T-helper 2 cell treated with Interferon-gamma antibody and Interleukin-4, amounts not matched to agents 5 μg/mL and 100 μg/mL, for 36 hours (primary cell): Measurements from ENCODE around the gene SAMD5.

Experiments
- DNase-seq: peaks from one replicate; pipeline ENCODE4 v3.0.0; 2021; ENCODE audit warnings: low spot score
- H3K27ac Mint-ChIP-seq: one replicate; pipeline ENCODE4 v1.8.0; 2021; ENCODE audit warnings: mild to moderate bottlenecking, mixed read lengths
- H3K27me3 Mint-ChIP-seq: one replicate; pipeline ENCODE4 v1.8.0; 2021; ENCODE audit warnings: low read depth, mixed read lengths
- H3K36me3 Mint-ChIP-seq: one replicate; pipeline ENCODE4 v1.8.0; 2021; ENCODE audit warnings: low read depth, mixed read lengths
- H3K4me1 Mint-ChIP-seq: one replicate; pipeline ENCODE4 v1.8.0; 2021; ENCODE audit warnings: low read depth, mixed read lengths
- H3K4me3 Mint-ChIP-seq: one replicate; pipeline ENCODE4 v1.8.0; 2022; ENCODE audit warnings: mild to moderate bottlenecking, moderate library complexity, mixed read lengths
- H3K9me3 Mint-ChIP-seq: one replicate; pipeline ENCODE4 v1.8.0; 2021; ENCODE audit warnings: mixed read lengths

Gene SAMD5

GRCh38 chr6:147566244-147566898 lies 57.9 kb downstream of the SAMD5 start:
- H3K4me3 Mint-ChIP-seq, result no peak overlapping the region
- H3K27ac Mint-ChIP-seq, result no peak overlapping the region
- no peaks in the 10 kb centered on the region for H3K36me3 Mint-ChIP-seq
- no peak for DNase-seq
- no peaks in the 10 kb centered on the region for H3K27me3 Mint-ChIP-seq
- H3K4me1 Mint-ChIP-seq, result no peaks in the 10 kb centered on the region
- no peaks in the 10 kb centered on the region for H3K9me3 Mint-ChIP-seq

- no peak overlapping the region for H3K27ac Mint-ChIP-seq
- H3K9me3 Mint-ChIP-seq, result no peaks in the 10 kb centered on the region
- DNase-seq, result no peak
- H3K4me1 Mint-ChIP-seq, result no peaks in the 10 kb centered on the region
- no peak overlapping the region for H3K4me3 Mint-ChIP-seq
- H3K36me3 Mint-ChIP-seq, result no peaks in the 10 kb centered on the region
- H3K27me3 Mint-ChIP-seq, result no peaks in the 10 kb centered on the region
Measured at GRCh38 chr6:147567141-147567805, 58.8 kb downstream of the SAMD5 start.

- no peaks in the 10 kb centered on the region for H3K4me1 Mint-ChIP-seq
- H3K27ac Mint-ChIP-seq, result no peak overlapping the region
- no peaks in the 10 kb centered on the region for H3K36me3 Mint-ChIP-seq
- no peak for DNase-seq
- H3K4me3 Mint-ChIP-seq, result no peak overlapping the region
- H3K27me3 Mint-ChIP-seq, result no peaks in the 10 kb centered on the region
- no peaks in the 10 kb centered on the region for H3K9me3 Mint-ChIP-seq
Measured at GRCh38 chr6:147569788-147570187, 61.3 kb downstream of the SAMD5 start.

GRCh38 chr6:147570681-147571080 lies 62.2 kb downstream of the SAMD5 start:
- H3K9me3 Mint-ChIP-seq, result no peaks in the 10 kb centered on the region
- no peaks in the 10 kb centered on the region for H3K4me1 Mint-ChIP-seq
- H3K4me3 Mint-ChIP-seq, result no peak overlapping the region
- no peak for DNase-seq
- no peaks in the 10 kb centered on the region for H3K36me3 Mint-ChIP-seq
- H3K27me3 Mint-ChIP-seq, result no peaks in the 10 kb centered on the region
- H3K27ac Mint-ChIP-seq, result no peak overlapping the region

GRCh38 chr6:147577488-147577887 lies 69.0 kb downstream of the SAMD5 start:
- no peak overlapping the region for H3K4me3 Mint-ChIP-seq
- no peaks in the 10 kb centered on the region for H3K27me3 Mint-ChIP-seq
- H3K27ac Mint-ChIP-seq, result no peak overlapping the region
- no peak for DNase-seq
- H3K4me1 Mint-ChIP-seq, result no peaks in the 10 kb centered on the region
- H3K9me3 Mint-ChIP-seq, result no peaks in the 10 kb centered on the region
- no peaks in the 10 kb centered on the region for H3K36me3 Mint-ChIP-seq

- Mint-ChIP-seq H3K27ac (no peak overlapping the region), H3K4me3 (no peak overlapping the region), H3K36me3 (no peaks in the 10 kb centered on the region), H3K9me3 (no peaks in the 10 kb centered on the region), H3K4me1 (no peaks in the 10 kb centered on the region), H3K27me3 (no peaks in the 10 kb centered on the region)
- DNase-seq, result no peak
Measured at GRCh38 chr6:147578159-147578558, 69.7 kb downstream of the SAMD5 start.

- Mint-ChIP-seq H3K4me1 (no peaks in the 10 kb centered on the region), H3K36me3 (no peaks in the 10 kb centered on the region), H3K27ac (no peak overlapping the region), H3K27me3 (no peaks in the 10 kb centered on the region), H3K9me3 (no peaks in the 10 kb centered on the region), H3K4me3 (no peak overlapping the region)
- no peak for DNase-seq
Measured at GRCh38 chr6:147578883-147579282, 70.4 kb downstream of the SAMD5 start.

GRCh38 chr6:147579667-147580066 lies 71.2 kb downstream of the SAMD5 start:
- Mint-ChIP-seq H3K4me3 (no peak overlapping the region), H3K27ac (no peak overlapping the region), H3K9me3 (no peaks in the 10 kb centered on the region), H3K27me3 (no peaks in the 10 kb centered on the region), H3K4me1 (no peaks in the 10 kb centered on the region), H3K36me3 (no peaks in the 10 kb centered on the region)
- DNase-seq, result no peak

GRCh38 chr6:147582991-147583390 lies 74.5 kb downstream of the SAMD5 start:
- Mint-ChIP-seq H3K27me3 (no peaks in the 10 kb centered on the region), H3K4me3 (no peak overlapping the region), H3K27ac (no peak overlapping the region), H3K36me3 (no peaks in the 10 kb centered on the region), H3K4me1 (no peaks in the 10 kb centered on the region), H3K9me3 (no peaks in the 10 kb centered on the region)
- DNase-seq, result no peak

GRCh38 chr6:147585256-147585655 lies 76.8 kb downstream of the SAMD5 start:
- DNase-seq, result no peak
- no peaks in the 10 kb centered on the region for H3K36me3 Mint-ChIP-seq
- no peaks in the 10 kb centered on the region for H3K27me3 Mint-ChIP-seq
- no peaks in the 10 kb centered on the region for H3K9me3 Mint-ChIP-seq
- no peaks in the 10 kb centered on the region for H3K4me1 Mint-ChIP-seq
- H3K4me3 Mint-ChIP-seq, result no peak overlapping the region
- H3K27ac Mint-ChIP-seq, result no peak overlapping the region

- Mint-ChIP-seq H3K4me1 (no peaks in the 10 kb centered on the region), H3K27ac (no peak overlapping the region), H3K27me3 (no peaks in the 10 kb centered on the region), H3K4me3 (no peak overlapping the region), H3K36me3 (no peaks in the 10 kb centered on the region), H3K9me3 (no peaks in the 10 kb centered on the region)
- DNase-seq, result no peak
Measured at GRCh38 chr6:147586044-147586443, 77.6 kb downstream of the SAMD5 start.

GRCh38 chr6:147587907-147588306 lies 79.4 kb downstream of the SAMD5 start:
- no peaks in the 10 kb centered on the region for H3K9me3 Mint-ChIP-seq
- no peaks in the 10 kb centered on the region for H3K4me1 Mint-ChIP-seq
- no peak for DNase-seq
- no peaks in the 10 kb centered on the region for H3K27me3 Mint-ChIP-seq
- no peaks in the 10 kb centered on the region for H3K36me3 Mint-ChIP-seq
- no peak overlapping the region for H3K27ac Mint-ChIP-seq
- no peak overlapping the region for H3K4me3 Mint-ChIP-seq

GRCh38 chr6:147588469-147588868 lies 80.0 kb downstream of the SAMD5 start:
- H3K27ac Mint-ChIP-seq, result no peak overlapping the region
- H3K27me3 Mint-ChIP-seq, result no peaks in the 10 kb centered on the region
- no peaks in the 10 kb centered on the region for H3K9me3 Mint-ChIP-seq
- no peaks in the 10 kb centered on the region for H3K36me3 Mint-ChIP-seq
- no peak for DNase-seq
- H3K4me1 Mint-ChIP-seq, result no peaks in the 10 kb centered on the region
- H3K4me3 Mint-ChIP-seq, result no peak overlapping the region

- Mint-ChIP-seq H3K4me1 (no peaks in the 10 kb centered on the region), H3K9me3 (no peaks in the 10 kb centered on the region)
Measured at GRCh38 chr6:147589739-147590250, 81.3 kb downstream of the SAMD5 start.

GRCh38 chr6:147595961-147596360 lies 87.5 kb downstream of the SAMD5 start:
- no peak for DNase-seq
- no peaks in the 10 kb centered on the region for H3K4me1 Mint-ChIP-seq
- H3K27ac Mint-ChIP-seq, result no peak overlapping the region

More at GRCh38 chr6:147589739-147590250, 81.3 kb downstream of the SAMD5 start:
- H3K27ac Mint-ChIP-seq, result no peak overlapping the region
- no peak for DNase-seq
- H3K36me3 Mint-ChIP-seq, result no peaks in the 10 kb centered on the region
- H3K27me3 Mint-ChIP-seq, result no peaks in the 10 kb centered on the region
- no peak overlapping the region for H3K4me3 Mint-ChIP-seq

More at GRCh38 chr6:147595961-147596360, 87.5 kb downstream of the SAMD5 start:
- Mint-ChIP-seq H3K9me3 (no peaks in the 10 kb centered on the region), H3K4me3 (no peak overlapping the region), H3K27me3 (no peaks in the 10 kb centered on the region), H3K36me3 (no peaks in the 10 kb centered on the region)
